HUES64 (cell line): Measurements from ENCODE around the gene TLK2.

Experiments used
- H3K27ac ChIP-seq: 2 replicates; pipeline ENCODE4 v1.7.0; 2013; ENCODE audit warnings: low read depth, low read length, inconsistent platforms
- H3K27me3 ChIP-seq: 2 replicates; pipeline ENCODE4 v1.6.1; 2013; ENCODE audit warnings: mild to moderate bottlenecking, low read length; ENCODE audit not compliant: insufficient read depth
- H3K36me3 ChIP-seq: 2 replicates; pipeline ENCODE4 v1.6.1; 2013; ENCODE audit warnings: mild to moderate bottlenecking, low read length; ENCODE audit not compliant: insufficient read depth
- H3K4me1 ChIP-seq: 2 replicates; pipeline ENCODE4 v1.6.1; 2013; ENCODE audit warnings: mild to moderate bottlenecking, low read length, moderate library complexity; ENCODE audit not compliant: insufficient read depth
- H3K4me3 ChIP-seq: 2 replicates; pipeline ENCODE4 v1.5.1; 2013; ENCODE audit warnings: mild to moderate bottlenecking, low read length, moderate library complexity
- H3K9ac ChIP-seq: 2 replicates; pipeline ENCODE4 v1.6.1; 2013; ENCODE audit warnings: mild to moderate bottlenecking, low read depth, low read length
- H3K9me3 ChIP-seq: 2 replicates; pipeline ENCODE4 v1.6.1; 2013; ENCODE audit warnings: low read depth, low read length; ENCODE audit not compliant: insufficient read depth
- WGBS: fragments of 150-250, 120-280 bp; methylation state at CpG from one replicate; pipeline ENCODE4 v1.1.7; 2013; ENCODE audit warnings: missing lambda C conversion rate; 5-methylcytosine and 5-hydroxymethylcytosine counted together

TLK2 gene

GRCh38 chr17:62660629-62661118 lies 182.0 kb downstream of the TLK2 start:
- H3K4me3 ChIP-seq = no peak overlapping the region
- no peak overlapping the region for H3K9ac ChIP-seq
- H3K9me3 ChIP-seq = no peaks in the 10 kb centered on the region; the same call in 1 of the 2 replicates
- 94% methylated on average over 2 of the region's 2 CpGs for WGBS
- no peak overlapping the region for H3K27ac ChIP-seq
- peaks cover 2% of the 10 kb centered on the region; the same call in 1 of the 2 replicates for H3K36me3 ChIP-seq
- no peaks in the 10 kb centered on the region for H3K27me3 ChIP-seq
- H3K4me1 ChIP-seq = no peaks in the 10 kb centered on the region; the same call in 1 of the 2 replicates

- Histone ChIP-seq H3K27ac (no peak overlapping the region), H3K27me3 (no peaks in the 10 kb centered on the region), H3K4me3 (no peak overlapping the region), H3K4me1 (no peaks in the 10 kb centered on the region; the same call in 1 of the 2 replicates), H3K36me3 (peaks cover 2% of the 10 kb centered on the region; the same call in 1 of the 2 replicates), H3K9ac (no peak overlapping the region), H3K9me3 (no peaks in the 10 kb centered on the region; the same call in 1 of the 2 replicates)
- 100% methylated on average over 1 of the region's 1 CpG for WGBS
These were observed 182.7 kb downstream of the TLK2 start for GRCh38 chr17:62661337-62661736.

- Histone ChIP-seq H3K4me1 (no peaks in the 10 kb centered on the region; the same call in 1 of the 2 replicates), H3K27me3 (no peaks in the 10 kb centered on the region), H3K4me3 (no peak overlapping the region), H3K9ac (no peak overlapping the region), H3K9me3 (no peaks in the 10 kb centered on the region; the same call in 1 of the 2 replicates), H3K27ac (no peak overlapping the region), H3K36me3 (peaks cover 5% of the 10 kb centered on the region; the same call in 1 of the 2 replicates)
- 97% methylated on average over 6 of the region's 6 CpGs for WGBS
These were observed 184.2 kb downstream of the TLK2 start for GRCh38 chr17:62662855-62663254.
